Endothelial cell (in vitro differentiated cells): Measurements from ENCODE around the gene CCL21. TPM values are rescaled to one million over a fixed set of nuclear protein-coding genes. Genes with fewer than 3 reads are reported as not detected.

Experiments
- DNase-seq: peaks from one replicate; pipeline ENCODE4 v3.0.0; 2021; ENCODE audit warnings: low spot score
- H3K27ac Mint-ChIP-seq: one replicate; pipeline ENCODE4 v1.8.0; 2021; ENCODE audit warnings: mixed read lengths, inconsistent platforms; ENCODE audit not compliant: unreplicated experiment
- H3K27me3 Mint-ChIP-seq: one replicate; pipeline ENCODE4 v1.8.0; 2021; ENCODE audit warnings: mild to moderate bottlenecking, moderate library complexity, mixed read lengths, inconsistent platforms; ENCODE audit not compliant: unreplicated experiment
- H3K36me3 Mint-ChIP-seq: one replicate; pipeline ENCODE4 v1.8.0; 2021; ENCODE audit warnings: mild to moderate bottlenecking, low read depth, mixed read lengths, inconsistent platforms; ENCODE audit not compliant: unreplicated experiment
- H3K4me1 Mint-ChIP-seq: one replicate; pipeline ENCODE4 v1.8.0; 2021; ENCODE audit warnings: mild to moderate bottlenecking, mixed read lengths, inconsistent platforms; ENCODE audit not compliant: unreplicated experiment
- H3K4me3 Mint-ChIP-seq: one replicate; pipeline ENCODE4 v1.8.0; 2021; ENCODE audit warnings: mild to moderate bottlenecking, mixed read lengths, inconsistent platforms; ENCODE audit not compliant: unreplicated experiment
- H3K9me3 Mint-ChIP-seq: one replicate; pipeline ENCODE4 v1.8.0; 2021; ENCODE audit warnings: mixed read lengths, inconsistent platforms; ENCODE audit not compliant: unreplicated experiment
- CTCF ChIP-seq: fragments of 200-600 bp; sonication (generic); IDR thresholded peaks from one replicate; pipeline ENCODE4 v1.5.0; 2021; ENCODE audit warnings: antibody characterized with exemption; ENCODE audit not compliant: unreplicated experiment
- total RNA-seq: library from RNA; stranded (reverse); fragmentation: NEBNext Ultra II Directional; extraction: Animal tissue kit (Norgen Biotek cat#: 25700); gene quantifications from one replicate; pipeline ENCODE4 v1.2.1, GENCODE V29; 2021; ENCODE audit not compliant: unreplicated experiment

The CCL21 gene
- total RNA-seq, 1 donor from 2014 or later: not detected

GRCh38 chr9:34674440-34674839 is 35.5 kb downstream of the CCL21 start:
- peaks cover 5% of the 10 kb centered on the region for H3K27me3 Mint-ChIP-seq
- H3K4me3 Mint-ChIP-seq: no peak overlapping the region
- no peaks in the 10 kb centered on the region for H3K4me1 Mint-ChIP-seq
- H3K36me3 Mint-ChIP-seq: peaks cover 5% of the 10 kb centered on the region
- H3K27ac Mint-ChIP-seq: no peak overlapping the region
- no peak for TF ChIP-seq CTCF
- no peaks in the 10 kb centered on the region for H3K9me3 Mint-ChIP-seq
- DNase-seq: no peak

- H3K27ac Mint-ChIP-seq: no peak overlapping the region
- no peak for DNase-seq
- H3K4me3 Mint-ChIP-seq: no peak overlapping the region
- H3K27me3 Mint-ChIP-seq: peaks cover 5% of the 10 kb centered on the region
- no peaks in the 10 kb centered on the region for H3K4me1 Mint-ChIP-seq
- TF ChIP-seq CTCF: no peak
- H3K36me3 Mint-ChIP-seq: peaks cover 14% of the 10 kb centered on the region
- H3K9me3 Mint-ChIP-seq: peaks cover 4% of the 10 kb centered on the region
Observed at GRCh38 chr9:34671307-34671706, 38.6 kb downstream of the CCL21 start.

GRCh38 chr9:34669809-34670562 is 40.0 kb downstream of the CCL21 start:
- no peak for DNase-seq
- no peak for TF ChIP-seq CTCF
- Mint-ChIP-seq H3K9me3 (peaks cover 4% of the 10 kb centered on the region), H3K36me3 (peaks cover 14% of the 10 kb centered on the region), H3K4me1 (peaks cover 2% of the 10 kb centered on the region), H3K4me3 (no peak overlapping the region), H3K27ac (no peak overlapping the region), H3K27me3 (peaks cover 2% of the 10 kb centered on the region)

GRCh38 chr9:34665381-34666250 is 44.3 kb downstream of the CCL21 start:
- Mint-ChIP-seq H3K4me3 (peak overlapping the region; percentile 83), H3K27ac (no peak overlapping the region), H3K36me3 (peaks cover 25% of the 10 kb centered on the region), H3K4me1 (peaks cover 23% of the 10 kb centered on the region), H3K9me3 (peaks cover 4% of the 10 kb centered on the region), H3K27me3 (peaks cover 11% of the 10 kb centered on the region)
- DNase-seq: peak; percentile 80
- TF ChIP-seq CTCF: no peak

- Mint-ChIP-seq H3K4me3 (peak overlapping the region; percentile 92), H3K27ac (no peak overlapping the region), H3K27me3 (peaks cover 11% of the 10 kb centered on the region), H3K9me3 (peaks cover 4% of the 10 kb centered on the region), H3K4me1 (peaks cover 23% of the 10 kb centered on the region), H3K36me3 (peaks cover 28% of the 10 kb centered on the region)
- TF ChIP-seq CTCF: no peak
- DNase-seq: no peak
Observed at GRCh38 chr9:34665067-34665380, 44.9 kb downstream of the CCL21 start.
